ENCODE data around the gene FADD. TPM values are rescaled to one million over a fixed set of nuclear protein-coding genes. Genes with fewer than 3 reads are reported as not detected.

Gene FADD
- total and polyA plus RNA-seq, 2 donors (not counting 3 experiments of a cell fraction or from before 2014, with no cell fraction given): 35.4 to 45.1 TPM

- peak overlapping the region; percentile 79 to 86 (median 86) for H3K4me3 ChIP-seq (replicated peaks in 1 of 3; ENCODE audit: insufficient read depth in 1 of 3, low read depth in 1 of 3, low read length in 3 of 3)
- no peaks in the 10 kb centered on the region for H4K20me1 ChIP-seq (replicated peaks; ENCODE audit: control insufficient read depth, extremely low read depth, insufficient read depth, low read length)
- intact Hi-C loops (cut with micrococcal nuclease) (loop anchor here (1.0 kb wide), 3 partner anchors 29 to 194 kb away; partner anchors contain the start of genes CTTN and PPFIA1), dilution Hi-C loops (cut with MboI; ENCODE audit: extremely low pct_ligation_motif_present, low sequenced_read_pairs) (no loop called here)
- H3K4me2 ChIP-seq (ENCODE audit: insufficient read depth, low read length): peak overlapping the region; percentile 93
- H3K4me1 ChIP-seq (ENCODE audit: control insufficient read depth, extremely low read depth, insufficient read depth, low read length): peaks cover 13% of the 10 kb centered on the region
- H3K36me3 ChIP-seq (ENCODE audit: control insufficient read depth in 2 of 2, extremely low read depth in 1 of 2, insufficient read depth in 2 of 2, low read length in 2 of 2): peaks cover 8 to 16% of the 10 kb centered on the region in 2 experiments
- peak overlapping the region; percentile 97 for H3K9ac ChIP-seq (replicated peaks; ENCODE audit: extremely low read depth, insufficient read depth, low read length)
- BruUV-seq (replicated peaks): TSS peak; percentile 83
- H2AFZ ChIP-seq (ENCODE audit: low read depth, low read length): no peak overlapping the region
- no peaks in the 10 kb centered on the region for H3K27me3 ChIP-seq (ENCODE audit: control insufficient read depth in 2 of 2, insufficient read depth in 2 of 2, low read length in 2 of 2)
- H3K9me3 ChIP-seq (replicated peaks; ENCODE audit: control insufficient read depth, insufficient read depth, low read length): no peaks in the 10 kb centered on the region
- H3K27ac ChIP-seq (ENCODE audit: insufficient read depth, low read depth, low read length): peak overlapping the region; percentile 98
- H3K79me2 ChIP-seq (ENCODE audit: control insufficient read depth, insufficient read depth, low read length): peaks cover 38% of the 10 kb centered on the region
- no peaks in the 10 kb centered on the region for H3K9me1 ChIP-seq (replicated peaks; ENCODE audit: control insufficient read depth, extremely low read depth, insufficient read depth, low read length)
- FAIRE-seq (peak; percentile 97), DNase-seq (ENCODE audit: low read depth, low spot score) (peak; percentile 90)
- TF ChIP-seq POLR2AphosphoS5 (IDR thresholded peaks at IDR 0.05; ENCODE audit: insufficient read depth, low read depth, low read length): peak; percentile 76
- no peak for TF ChIP-seq MAX (IDR thresholded peaks at IDR 0.05; ENCODE audit: insufficient read depth, insufficient read length)
- peak; percentile 98 for TF ChIP-seq FOS (IDR thresholded peaks at IDR 0.05; ENCODE audit: borderline replicate concordance, insufficient read depth, low read length)
- TF ChIP-seq EZH2 (IDR thresholded peaks at IDR 0.05; ENCODE audit: borderline replicate concordance, low read depth, low read length, severe bottlenecking): no peak
- peak; percentile 89 for TF ChIP-seq POLR2A (IDR thresholded peaks at IDR 0.05; ENCODE audit: low read depth, low read length)
- TF ChIP-seq MYC (IDR thresholded peaks at IDR 0.05; ENCODE audit: low read depth, low read length): no peak
- peak; percentile 79 for TF ChIP-seq JUN (IDR thresholded peaks at IDR 0.05; ENCODE audit: borderline replicate concordance, insufficient read depth, insufficient read length, low read depth)
- TF ChIP-seq GATA2 (IDR thresholded peaks at IDR 0.05; ENCODE audit: insufficient read depth, insufficient read length, low read depth, low read length): no peak
- CTCF ChIA-PET: interaction anchor here (0.9 to 3.4 kb wide), 7 partner anchors 8 to 295 kb away, joined by 3 to 10 read pairs (median 3); no protein-coding TSS in a partner anchor
- POLR2A ChIA-PET: no interaction called here
These were observed 812 bp downstream of the FADD start for GRCh38 chr11:70203751-70204465.

All from endothelial cell of umbilical vein (primary cell).